GM12878 (cell line): ENCODE data around the gene MEGF11. TPM values are rescaled to one million over a fixed set of nuclear protein-coding genes. Genes with fewer than 3 reads are reported as not detected.

ENCODE experiments used
- CUX1 ChIP-seq: IDR thresholded peaks from 2 replicates; pipeline ENCODE4 v1.6.1; 2012; ENCODE audit warnings: improper control_type of control experiment, low read depth, low read length; ENCODE audit not compliant: insufficient replicate concordance
- EP300 ChIP-seq, 2 experiments: fragments of 150-350 bp in 1 of 2; IDR thresholded peaks; 2 replicates each; pipeline ENCODE4 v1.6.1; 2011 to 2012; ENCODE audit warnings: low read depth in 2 of 2, low read length in 2 of 2, borderline replicate concordance in 1 of 2, improper control_type of control experiment in 1 of 2, inconsistent platforms in 1 of 2; ENCODE audit not compliant: control insufficient read depth in 1 of 2
- HSF1 ChIP-seq: fragments of 150-350 bp; IDR thresholded peaks from 2 replicates; pipeline ENCODE4 v1.6.1; 2014; ENCODE audit warnings: mild to moderate bottlenecking, low read depth, low read length
- KAT2A ChIP-seq: conservative IDR thresholded peaks from 2 replicates; pipeline ENCODE4 v1.6.1; 2011; ENCODE audit warnings: low read depth, low read length; ENCODE audit not compliant: control insufficient read depth
- POLR2AphosphoS5 ChIP-seq: IDR thresholded peaks from 2 replicates; pipeline ENCODE4 v1.6.1; 2011; ENCODE audit warnings: mild to moderate bottlenecking, low read length, inconsistent platforms
- STAT3 ChIP-seq: IDR thresholded peaks from 2 replicates; pipeline ENCODE4 v1.6.1; 2011; ENCODE audit warnings: low read depth, low read length, improper control_type of control experiment
- SUPT20H ChIP-seq: IDR thresholded peaks from 2 replicates; pipeline ENCODE4 v1.6.1; 2011; ENCODE audit warnings: low read depth, mild to moderate bottlenecking, low read length, moderate library complexity, borderline replicate concordance; ENCODE audit not compliant: control insufficient read depth
- SUZ12 ChIP-seq: fragments of 200-600 bp; sonication (generic); IDR thresholded peaks from one replicate; pipeline ENCODE4 v1.6.1; 2018; ENCODE audit warnings: antibody characterized with exemption, mild to moderate bottlenecking; ENCODE audit not compliant: unreplicated experiment
- TAF1 ChIP-seq: IDR thresholded peaks from 2 replicates; pipeline ENCODE4 v1.6.1; 2011; ENCODE audit warnings: mild to moderate bottlenecking, low read depth, low read length, borderline replicate concordance
- ZBTB4 ChIP-seq: fragments of 450-650 bp; formaldehyde crosslinking; IDR thresholded peaks from 2 replicates; pipeline ENCODE4 v1.4.0; 2022; ENCODE audit warnings: mild to moderate bottlenecking, moderate library complexity
- ZBTB40 ChIP-seq: fragments of 450-650 bp; IDR thresholded peaks from 2 replicates; pipeline ENCODE4 v1.6.1; 2016; ENCODE audit warnings: mild to moderate bottlenecking, moderate library complexity, borderline replicate concordance
- polyA plus RNA-seq, 11 experiments: library from polyadenylated mRNA; depleted of rRNA in 4 of 11; unstranded in 6 of 11; stranded (reverse) in 5 of 11; fragments of >200 nt; fragmentation: Nextera tagmentation in 4 of 11; fragmentation: Illumina TruSeq in 1 of 11; extraction: Ambion mirVana in 4 of 11; extraction: Trizol in 1 of 11; gene quantifications; 1 replicate in 1 of 11; 2 replicates in 10 of 11; pipeline versions ENCODE4 v1.2.1 to v1.2.3, GENCODE V29; 2011 to 2016; ENCODE audit warnings: inconsistent platforms in 2 of 11, missing spikeins in 2 of 11, low read depth in 1 of 11
- total RNA-seq, 4 experiments: library from RNA; depleted of rRNA in 3 of 4; stranded (reverse); fragments of >200 nt in 3 of 4; fragmentation: Illumina TruSeq in 1 of 4; extraction: Trizol in 1 of 4; gene quantifications; 2 replicates each; pipeline versions ENCODE4 v1.2.1 to v1.2.3, GENCODE V29; 2013 to 2021

Gene MEGF11
- total and polyA plus RNA-seq, 10 of the 15 experiments (the other 5 are each of a cell fraction or from before 2014, with no cell fraction given), result 0.03 to 1.7 (median 0.49) TPM

DNA sequence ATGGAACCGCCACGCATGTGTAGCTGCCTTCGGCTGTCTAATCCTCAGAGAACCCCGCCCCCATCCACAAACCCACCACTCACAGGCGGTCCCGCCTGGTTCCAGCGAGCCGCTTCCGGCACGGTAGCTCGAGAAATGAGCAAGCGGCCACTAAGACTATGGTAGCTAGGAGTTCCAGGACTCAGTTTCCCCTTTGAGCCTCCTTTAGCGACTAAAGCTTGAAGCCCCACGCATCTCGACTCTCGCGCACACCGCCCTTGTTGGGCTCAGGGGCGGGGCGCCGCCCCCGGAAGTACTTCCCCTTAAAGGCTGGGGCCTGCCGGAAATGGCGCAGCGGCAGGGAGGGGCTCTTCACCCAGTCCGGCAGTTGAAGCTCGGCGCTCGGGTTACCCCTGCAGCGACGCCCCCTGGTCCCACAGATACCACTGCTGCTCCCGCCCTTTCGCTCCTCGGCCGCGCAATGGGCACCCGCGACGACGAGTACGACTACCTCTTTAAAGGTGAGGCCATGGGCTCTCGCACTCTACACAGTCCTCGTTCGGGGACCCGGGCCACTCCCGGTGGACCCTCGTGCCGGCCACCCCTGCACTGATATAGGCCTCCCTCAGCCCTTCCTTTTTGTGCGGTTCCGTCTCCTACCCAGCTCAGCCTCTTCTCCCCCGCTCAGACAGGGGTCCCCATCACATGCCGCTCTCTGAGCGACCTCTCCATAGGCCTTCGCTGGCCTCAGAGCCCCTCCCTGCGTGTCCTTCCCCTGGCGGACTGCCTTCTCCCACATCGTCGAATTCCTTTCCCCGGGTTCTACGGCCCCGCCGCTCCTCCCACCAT lies 384.2 kb downstream of the MEGF11 start, which contains the start of gene RAB11A (continued):
- TF ChIP-seq ZBTB4 (no peak), KAT2A (no peak), ZBTB40 (peak; percentile 97), CUX1 (no peak), STAT3 (no peak), SUZ12 (no peak), POLR2AphosphoS5 (peak; percentile 94), HSF1 (0 out of 2 replicates have a peak, but pooled peaks have one; percentile 63), TAF1 (peak; percentile 66; the same call in 1 of the 2 replicates), EP300 (IDR thresholded peaks at IDR 0.05; ENCODE audit: borderline replicate concordance in 1 of 2, control insufficient read depth in 1 of 2, low read depth in 2 of 2, low read length in 2 of 2) (no peak), SUPT20H (no peak)
